Measurements from ENCODE around the gene CACNA2D3. TPM values are rescaled to one million over a fixed set of nuclear protein-coding genes. Genes with fewer than 3 reads are reported as not detected.

CACNA2D3 gene
- total RNA-seq, 1 donor from 2014 or later: 10.0 TPM

- no peak for TF ChIP-seq CTCF (IDR thresholded peaks at IDR 0.05; ENCODE audit: partially characterized antibody, unreplicated experiment)
- Mint-ChIP-seq H3K9me3 (ENCODE audit: unreplicated experiment) (peaks cover 5% of the 10 kb centered on the region), H3K27me3 (ENCODE audit: unreplicated experiment) (no peaks in the 10 kb centered on the region), H3K4me1 (ENCODE audit: low read depth, unreplicated experiment) (peaks cover 7% of the 10 kb centered on the region), H3K27ac (ENCODE audit: unreplicated experiment) (no peak overlapping the region), H3K4me3 (ENCODE audit: unreplicated experiment) (no peak overlapping the region), H3K36me3 (ENCODE audit: unreplicated experiment) (peaks cover 9% of the 10 kb centered on the region)
- DNase-seq: no peak
Measured at GRCh38 chr3:54514006-54514405, 391.7 kb downstream of the CACNA2D3 start.

GRCh38 chr3:54514416-54514815, 392.1 kb downstream of the CACNA2D3 start:
- Mint-ChIP-seq H3K4me1 (ENCODE audit: low read depth, unreplicated experiment) (peaks cover 7% of the 10 kb centered on the region), H3K4me3 (ENCODE audit: unreplicated experiment) (no peak overlapping the region), H3K36me3 (ENCODE audit: unreplicated experiment) (peaks cover 9% of the 10 kb centered on the region), H3K9me3 (ENCODE audit: unreplicated experiment) (peaks cover 5% of the 10 kb centered on the region), H3K27me3 (ENCODE audit: unreplicated experiment) (no peaks in the 10 kb centered on the region), H3K27ac (ENCODE audit: unreplicated experiment) (no peak overlapping the region)
- TF ChIP-seq CTCF (IDR thresholded peaks at IDR 0.05; ENCODE audit: partially characterized antibody, unreplicated experiment): no peak
- no peak for DNase-seq

GRCh38 chr3:54515441-54516213, 393.3 kb downstream of the CACNA2D3 start:
- Mint-ChIP-seq H3K27ac (ENCODE audit: unreplicated experiment) (no peak overlapping the region), H3K9me3 (ENCODE audit: unreplicated experiment) (peaks cover 5% of the 10 kb centered on the region), H3K4me3 (ENCODE audit: unreplicated experiment) (no peak overlapping the region), H3K36me3 (ENCODE audit: unreplicated experiment) (peaks cover 9% of the 10 kb centered on the region), H3K4me1 (ENCODE audit: low read depth, unreplicated experiment) (peaks cover 7% of the 10 kb centered on the region), H3K27me3 (ENCODE audit: unreplicated experiment) (no peaks in the 10 kb centered on the region)
- no peak for TF ChIP-seq CTCF (IDR thresholded peaks at IDR 0.05; ENCODE audit: partially characterized antibody, unreplicated experiment)
- no peak for DNase-seq

GRCh38 chr3:54517424-54517823, 395.1 kb downstream of the CACNA2D3 start:
- Mint-ChIP-seq H3K36me3 (ENCODE audit: unreplicated experiment) (peaks cover 4% of the 10 kb centered on the region), H3K27ac (ENCODE audit: unreplicated experiment) (no peak overlapping the region), H3K4me3 (ENCODE audit: unreplicated experiment) (no peak overlapping the region), H3K4me1 (ENCODE audit: low read depth, unreplicated experiment) (peaks cover 7% of the 10 kb centered on the region), H3K27me3 (ENCODE audit: unreplicated experiment) (no peaks in the 10 kb centered on the region), H3K9me3 (ENCODE audit: unreplicated experiment) (peaks cover 5% of the 10 kb centered on the region)
- no peak for DNase-seq
- TF ChIP-seq CTCF (IDR thresholded peaks at IDR 0.05; ENCODE audit: partially characterized antibody, unreplicated experiment): no peak

GRCh38 chr3:54518011-54518675, 395.8 kb downstream of the CACNA2D3 start:
- no peak for DNase-seq
- Mint-ChIP-seq H3K36me3 (ENCODE audit: unreplicated experiment) (peaks cover 2% of the 10 kb centered on the region), H3K27me3 (ENCODE audit: unreplicated experiment) (no peaks in the 10 kb centered on the region), H3K27ac (ENCODE audit: unreplicated experiment) (no peak overlapping the region), H3K4me1 (ENCODE audit: low read depth, unreplicated experiment) (peaks cover 7% of the 10 kb centered on the region), H3K4me3 (ENCODE audit: unreplicated experiment) (no peak overlapping the region), H3K9me3 (ENCODE audit: unreplicated experiment) (peaks cover 4% of the 10 kb centered on the region)
- no peak for TF ChIP-seq CTCF (IDR thresholded peaks at IDR 0.05; ENCODE audit: partially characterized antibody, unreplicated experiment)
